ENCODE measurements around the gene ITPKC.

The ITPKC gene

GRCh38 chr19:40739871-40740703 lies 23.2 kb downstream of the ITPKC start:
- no peak for TF ChIP-seq ZBTB7A (IDR thresholded peaks at IDR 0.05; ENCODE audit: low read depth)
- TF ChIP-seq NFIC (IDR thresholded peaks at IDR 0.05), result no peak
- TF ChIP-seq RAD21 (IDR thresholded peaks at IDR 0.05; ENCODE audit: low read depth), result no peak
- TF ChIP-seq YY1 (IDR thresholded peaks at IDR 0.05; ENCODE audit: low read depth), result no peak
- no peak for TF ChIP-seq MAX (IDR thresholded peaks at IDR 0.05)
- no peak for TF ChIP-seq TEAD4 (IDR thresholded peaks at IDR 0.05)
- TF ChIP-seq TAF1 (IDR thresholded peaks at IDR 0.05; ENCODE audit: low read depth), result no peak
- no peak for TF ChIP-seq CEBPB (IDR thresholded peaks at IDR 0.05)
- no peak for TF ChIP-seq CREB1 (IDR thresholded peaks at IDR 0.05; ENCODE audit: low read depth)
- no peak for TF ChIP-seq FOXM1 (IDR thresholded peaks at IDR 0.05; ENCODE audit: borderline replicate concordance, low read depth)
- TF ChIP-seq, protein P1, sequence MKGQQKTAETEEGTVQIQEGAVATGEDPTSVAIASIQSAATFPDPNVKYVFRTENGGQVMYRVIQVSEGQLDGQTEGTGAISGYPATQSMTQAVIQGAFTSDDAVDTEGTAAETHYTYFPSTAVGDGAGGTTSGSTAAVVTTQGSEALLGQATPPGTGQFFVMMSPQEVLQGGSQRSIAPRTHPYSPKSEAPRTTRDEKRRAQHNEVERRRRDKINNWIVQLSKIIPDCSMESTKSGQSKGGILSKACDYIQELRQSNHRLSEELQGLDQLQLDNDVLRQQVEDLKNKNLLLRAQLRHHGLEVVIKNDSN (IDR thresholded peaks at IDR 0.05), result no peak
- no peak for TF ChIP-seq EP300 (IDR thresholded peaks at IDR 0.05; ENCODE audit: borderline replicate concordance)
- TF ChIP-seq REST (IDR thresholded peaks at IDR 0.05; ENCODE audit: low read depth), result no peak

DNA sequence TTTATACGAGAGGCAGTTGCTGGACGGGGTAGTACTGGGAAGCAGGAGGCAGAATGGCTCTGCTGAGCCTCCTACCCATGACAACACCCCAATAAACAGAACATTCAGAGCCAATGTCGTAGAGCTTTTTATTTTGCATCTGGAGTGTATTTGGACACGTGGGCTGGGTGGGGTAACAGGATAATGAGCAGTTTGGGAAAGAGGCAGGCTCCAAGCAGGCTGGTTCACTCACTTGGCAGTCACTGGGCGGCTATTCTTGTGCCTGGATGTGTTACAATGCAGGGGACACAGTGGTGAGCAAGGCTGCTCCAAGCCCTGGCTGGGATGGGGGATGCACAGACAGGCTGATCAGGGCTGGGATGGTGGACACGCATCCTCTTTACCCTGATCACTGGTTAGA lies 23.8 kb downstream of the ITPKC start:
- TF ChIP-seq REST (IDR thresholded peaks at IDR 0.05; ENCODE audit: low read depth) (no peak), EGR1 (IDR thresholded peaks at IDR 0.05) (no peak), RAD21 (IDR thresholded peaks at IDR 0.05; ENCODE audit: low read depth) (no peak), MAX (IDR thresholded peaks at IDR 0.05) (no peak), FOXM1 (IDR thresholded peaks at IDR 0.05; ENCODE audit: borderline replicate concordance, low read depth) (no peak), TAF1 (IDR thresholded peaks at IDR 0.05; ENCODE audit: low read depth) (no peak), NFIC (IDR thresholded peaks at IDR 0.05) (no peak), TEAD4 (IDR thresholded peaks at IDR 0.05) (no peak), YY1 (IDR thresholded peaks at IDR 0.05; ENCODE audit: low read depth) (no peak), TCF12 (IDR thresholded peaks at IDR 0.05; ENCODE audit: low read depth) (no peak), EP300 (IDR thresholded peaks at IDR 0.05; ENCODE audit: borderline replicate concordance) (no peak), CEBPB (IDR thresholded peaks at IDR 0.05) (no peak), CREB1 (IDR thresholded peaks at IDR 0.05; ENCODE audit: low read depth) (no peak), ZBTB7A (IDR thresholded peaks at IDR 0.05; ENCODE audit: low read depth) (no peak)
- TF ChIP-seq, protein P1 (IDR thresholded peaks at IDR 0.05), result no peak

- TF ChIP-seq, protein P1 (IDR thresholded peaks at IDR 0.05), result peak; percentile 57; the same call in 1 of the 2 replicates
- no peak for TF ChIP-seq ZBTB7A (IDR thresholded peaks at IDR 0.05; ENCODE audit: low read depth)
Measured at GRCh38 chr19:40741527-40742390, 24.8 kb downstream of the ITPKC start.

GRCh38 chr19:40742477-40742876 lies 25.6 kb downstream of the ITPKC start:
- no peak for TF ChIP-seq ZBTB7A (IDR thresholded peaks at IDR 0.05; ENCODE audit: low read depth)
- no peak for TF ChIP-seq FOXM1 (IDR thresholded peaks at IDR 0.05; ENCODE audit: borderline replicate concordance, low read depth)
- no peak for TF ChIP-seq REST (IDR thresholded peaks at IDR 0.05; ENCODE audit: low read depth)
- TF ChIP-seq EP300 (IDR thresholded peaks at IDR 0.05; ENCODE audit: borderline replicate concordance), result no peak
- no peak for TF ChIP-seq CEBPB (IDR thresholded peaks at IDR 0.05)
- TF ChIP-seq YY1 (IDR thresholded peaks at IDR 0.05; ENCODE audit: low read depth), result no peak
- no peak for TF ChIP-seq CREB1 (IDR thresholded peaks at IDR 0.05; ENCODE audit: low read depth)
- TF ChIP-seq NFIC (IDR thresholded peaks at IDR 0.05), result no peak
- no peak for TF ChIP-seq TEAD4 (IDR thresholded peaks at IDR 0.05)
- no peak for TF ChIP-seq RAD21 (IDR thresholded peaks at IDR 0.05; ENCODE audit: low read depth)
- no peak for TF ChIP-seq MAX (IDR thresholded peaks at IDR 0.05)
- TF ChIP-seq EGR1 (IDR thresholded peaks at IDR 0.05), result no peak
- TF ChIP-seq, protein P1 (IDR thresholded peaks at IDR 0.05), result no peak
- TF ChIP-seq TCF12 (IDR thresholded peaks at IDR 0.05; ENCODE audit: low read depth), result no peak
- TF ChIP-seq TAF1 (IDR thresholded peaks at IDR 0.05; ENCODE audit: low read depth), result no peak
